ENCODE measurements around the gene RIN2.

GRCh38 chr20:19770375-19770774 is 12.3 kb downstream of the RIN2 start:
- TF ChIP-seq, protein P1, sequence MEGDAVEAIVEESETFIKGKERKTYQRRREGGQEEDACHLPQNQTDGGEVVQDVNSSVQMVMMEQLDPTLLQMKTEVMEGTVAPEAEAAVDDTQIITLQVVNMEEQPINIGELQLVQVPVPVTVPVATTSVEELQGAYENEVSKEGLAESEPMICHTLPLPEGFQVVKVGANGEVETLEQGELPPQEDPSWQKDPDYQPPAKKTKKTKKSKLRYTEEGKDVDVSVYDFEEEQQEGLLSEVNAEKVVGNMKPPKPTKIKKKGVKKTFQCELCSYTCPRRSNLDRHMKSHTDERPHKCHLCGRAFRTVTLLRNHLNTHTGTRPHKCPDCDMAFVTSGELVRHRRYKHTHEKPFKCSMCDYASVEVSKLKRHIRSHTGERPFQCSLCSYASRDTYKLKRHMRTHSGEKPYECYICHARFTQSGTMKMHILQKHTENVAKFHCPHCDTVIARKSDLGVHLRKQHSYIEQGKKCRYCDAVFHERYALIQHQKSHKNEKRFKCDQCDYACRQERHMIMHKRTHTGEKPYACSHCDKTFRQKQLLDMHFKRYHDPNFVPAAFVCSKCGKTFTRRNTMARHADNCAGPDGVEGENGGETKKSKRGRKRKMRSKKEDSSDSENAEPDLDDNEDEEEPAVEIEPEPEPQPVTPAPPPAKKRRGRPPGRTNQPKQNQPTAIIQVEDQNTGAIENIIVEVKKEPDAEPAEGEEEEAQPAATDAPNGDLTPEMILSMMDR (IDR thresholded peaks at IDR 0.05): no peak
- no peak for TF ChIP-seq POLR2A (IDR thresholded peaks at IDR 0.05)

Measured in right lobe of liver (tissue), 4 donors.